ENCODE results near the gene ALKBH7. TPM values are rescaled to one million over a fixed set of nuclear protein-coding genes. Genes with fewer than 3 reads are reported as not detected.

Gene ALKBH7
- total and polyA plus RNA-seq, 12 donors = 3.2 to 137 (median 80.1) TPM

GRCh38 chr19:6376512-6377190 is 4.1 kb downstream of the ALKBH7 start:
- TF ChIP-seq POLR2A (IDR thresholded peaks at IDR 0.05) = no peak
- TF ChIP-seq, protein P1, sequence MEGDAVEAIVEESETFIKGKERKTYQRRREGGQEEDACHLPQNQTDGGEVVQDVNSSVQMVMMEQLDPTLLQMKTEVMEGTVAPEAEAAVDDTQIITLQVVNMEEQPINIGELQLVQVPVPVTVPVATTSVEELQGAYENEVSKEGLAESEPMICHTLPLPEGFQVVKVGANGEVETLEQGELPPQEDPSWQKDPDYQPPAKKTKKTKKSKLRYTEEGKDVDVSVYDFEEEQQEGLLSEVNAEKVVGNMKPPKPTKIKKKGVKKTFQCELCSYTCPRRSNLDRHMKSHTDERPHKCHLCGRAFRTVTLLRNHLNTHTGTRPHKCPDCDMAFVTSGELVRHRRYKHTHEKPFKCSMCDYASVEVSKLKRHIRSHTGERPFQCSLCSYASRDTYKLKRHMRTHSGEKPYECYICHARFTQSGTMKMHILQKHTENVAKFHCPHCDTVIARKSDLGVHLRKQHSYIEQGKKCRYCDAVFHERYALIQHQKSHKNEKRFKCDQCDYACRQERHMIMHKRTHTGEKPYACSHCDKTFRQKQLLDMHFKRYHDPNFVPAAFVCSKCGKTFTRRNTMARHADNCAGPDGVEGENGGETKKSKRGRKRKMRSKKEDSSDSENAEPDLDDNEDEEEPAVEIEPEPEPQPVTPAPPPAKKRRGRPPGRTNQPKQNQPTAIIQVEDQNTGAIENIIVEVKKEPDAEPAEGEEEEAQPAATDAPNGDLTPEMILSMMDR (IDR thresholded peaks at IDR 0.05) = no peak
- no peak for DNase-seq
- peaks cover 0 to 38% of the 10 kb centered on the region in 2 donors for H3K36me3 ChIP-seq (replicated peaks in 1 of 2)
- 68 to 73% (median 71%) methylated on average over 14 to 19 of the region's 19 CpGs for WGBS, 4 donors
- H3K27me3 ChIP-seq = no peaks in the 10 kb centered on the region
- no peaks in the 10 kb centered on the region for H3K9me3 ChIP-seq (replicated peaks in 1 of 3)
- no peak overlapping the region for H3K4me3 ChIP-seq
- peaks cover 5% of the 10 kb centered on the region in 2 donors for H3K4me1 ChIP-seq (replicated peaks in 1 of 2)
- no peak overlapping the region for H3K27ac ChIP-seq
- intact Hi-C loops (cut with DNase I) = no loop called here

GRCh38 chr19:6378041-6378440 is 5.4 kb downstream of the ALKBH7 start:
- no peaks in the 10 kb centered on the region for H3K9me3 ChIP-seq (replicated peaks in 1 of 3)
- WGBS, 4 donors = 67 to 79% (median 72%) methylated on average over 2 to 6 of the region's 6 CpGs
- TF ChIP-seq, protein P1 (IDR thresholded peaks at IDR 0.05) = no peak
- TF ChIP-seq POLR2A (IDR thresholded peaks at IDR 0.05) = no peak
- peaks cover 5% of the 10 kb centered on the region in 2 donors for H3K4me1 ChIP-seq (replicated peaks in 1 of 2)
- peaks cover 0 to 52% of the 10 kb centered on the region in 2 donors for H3K36me3 ChIP-seq (replicated peaks in 1 of 2)
- no peaks in the 10 kb centered on the region for H3K27me3 ChIP-seq
- H3K4me3 ChIP-seq = no peak overlapping the region
- intact Hi-C loops (cut with DNase I) = no loop called here
- H3K27ac ChIP-seq = peak overlapping the region in 1 of 5 donors; percentile 52
- DNase-seq = no peak

DNA sequence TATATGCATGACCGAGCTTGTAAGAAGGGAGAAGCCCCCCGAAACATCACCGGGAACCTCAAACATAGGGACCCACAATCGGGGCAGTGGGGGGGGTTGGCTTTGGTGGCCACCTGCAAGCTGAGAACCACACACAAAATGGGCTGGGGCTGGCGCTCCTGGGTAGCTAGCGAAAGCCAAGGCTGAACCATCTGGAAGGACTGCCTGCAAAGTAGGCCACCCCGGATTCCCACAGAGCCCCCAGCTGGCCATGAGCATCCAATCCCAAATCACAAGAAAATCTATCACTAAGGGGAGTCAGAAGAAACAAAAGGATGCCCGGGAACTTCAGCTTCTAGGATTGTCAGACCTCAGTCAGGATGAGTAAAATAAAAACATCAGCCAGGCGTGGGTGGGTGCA is 5.9 kb downstream of the ALKBH7 start:
- Histone ChIP-seq H3K9me3 (replicated peaks in 1 of 3) (no peaks in the 10 kb centered on the region), H3K4me1 (replicated peaks in 1 of 2) (peaks cover 4 to 5% of the 10 kb centered on the region in 2 donors), H3K27ac (peak overlapping the region in 1 of 5 donors; percentile 52), H3K27me3 (no peaks in the 10 kb centered on the region), H3K4me3 (no peak overlapping the region), H3K36me3 (replicated peaks in 1 of 2) (peaks cover 0 to 56% of the 10 kb centered on the region in 2 donors)
- TF ChIP-seq, protein P1 (IDR thresholded peaks at IDR 0.05) = no peak
- TF ChIP-seq POLR2A (IDR thresholded peaks at IDR 0.05) = no peak
- no peak for DNase-seq
- intact Hi-C loops (cut with DNase I) = no loop called here
- WGBS, 4 donors = 83 to 87% (median 85%) methylated on average over 6 to 9 of the region's 9 CpGs

DNA sequence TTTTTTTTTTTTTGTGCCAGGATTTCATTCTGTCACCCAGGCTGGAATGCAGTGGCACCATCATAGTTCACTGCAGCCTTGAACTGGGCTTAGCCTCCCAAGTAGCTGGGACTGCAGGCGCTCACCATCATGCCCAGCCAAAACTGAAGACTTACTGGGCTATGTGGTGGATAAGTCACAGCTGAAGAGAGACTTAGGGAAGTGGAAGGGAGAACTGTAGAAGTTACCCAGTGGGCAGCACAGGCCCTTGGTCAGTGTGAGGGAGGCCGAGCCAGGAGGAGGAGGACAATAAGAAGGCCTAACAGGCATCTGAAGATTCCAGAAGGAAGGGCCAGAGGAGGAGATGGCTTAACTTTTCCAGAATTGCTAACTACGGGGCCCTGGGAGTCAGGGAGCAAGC is 7.2 kb downstream of the ALKBH7 start:
- Histone ChIP-seq H3K4me1 (replicated peaks in 1 of 2) (no peaks in the 10 kb centered on the region), H3K27me3 (no peaks in the 10 kb centered on the region), H3K9me3 (replicated peaks in 1 of 3) (no peaks in the 10 kb centered on the region), H3K36me3 (replicated peaks in 1 of 2) (peaks cover 0 to 65% of the 10 kb centered on the region in 2 donors), H3K4me3 (no peak overlapping the region), H3K27ac (no peak overlapping the region)
- 83 to 97% (median 94%) methylated on average over 3 of the region's 3 CpGs for WGBS, 4 donors
- TF ChIP-seq, protein P1 (IDR thresholded peaks at IDR 0.05) = no peak
- no peak for TF ChIP-seq POLR2A (IDR thresholded peaks at IDR 0.05)
- DNase-seq = no peak
- intact Hi-C loops (cut with DNase I) = no loop called here
